NCI-H1092 treated with DMSO at 0.1 percent for 48 hours (cell line): ENCODE measurements around the gene CC2D2A.
"Not testable (repeated sequence)": the region's sequence is repeated elsewhere in the genome, so short reads cannot be mapped to it uniquely, and the experiment has no call there.

Experiments used
- DNase-seq: peaks from one replicate; lab custom pipeline; 2025; lab: John Stamatoyannopoulos, UW

Gene CC2D2A

GRCh38 chr4:15557786-15558550 is 88.3 kb downstream of the CC2D2A start:
- no peak for DNase-seq

GRCh38 chr4:15558561-15558960 is 88.9 kb downstream of the CC2D2A start:
- DNase-seq, result no peak

- DNase-seq, result no peak
These were observed 92.4 kb downstream of the CC2D2A start for GRCh38 chr4:15562114-15562513.

GRCh38 chr4:15562623-15563022 is 92.9 kb downstream of the CC2D2A start:
- no peak for DNase-seq

GRCh38 chr4:15563871-15564270 is 94.2 kb downstream of the CC2D2A start:
- no peak for DNase-seq

- DNase-seq, result no peak
These were observed 99.1 kb downstream of the CC2D2A start for GRCh38 chr4:15568821-15569220.

- no peak for DNase-seq
These were observed 100.1 kb downstream of the CC2D2A start for GRCh38 chr4:15569746-15570145.

- no peak for DNase-seq
These were observed 106.3 kb downstream of the CC2D2A start for GRCh38 chr4:15575966-15576365.

- no peak for DNase-seq
These were observed 107.8 kb downstream of the CC2D2A start for GRCh38 chr4:15577508-15577907.

- no peak for DNase-seq
These were observed 115.1 kb downstream of the CC2D2A start for GRCh38 chr4:15584785-15585184.

- DNase-seq, result no peak
These were observed 115.6 kb downstream of the CC2D2A start for GRCh38 chr4:15585331-15585730.

- no peak for DNase-seq
These were observed 116.4 kb downstream of the CC2D2A start for GRCh38 chr4:15586066-15586465.

- DNase-seq, result no peak
These were observed 118.0 kb downstream of the CC2D2A start for GRCh38 chr4:15587649-15588048.

- no peak for DNase-seq
These were observed 123.1 kb downstream of the CC2D2A start for GRCh38 chr4:15592799-15593198.

- DNase-seq, result no peak
These were observed 129.0 kb downstream of the CC2D2A start for GRCh38 chr4:15598644-15599043.

GRCh38 chr4:15600176-15600575 is 130.5 kb downstream of the CC2D2A start:
- no peak for DNase-seq

GRCh38 chr4:15601862-15602261 is 132.2 kb downstream of the CC2D2A start:
- no peak for DNase-seq

GRCh38 chr4:15605537-15605936 is 135.9 kb downstream of the CC2D2A start:
- no peak for DNase-seq

- DNase-seq, result no peak
These were observed 141.2 kb downstream of the CC2D2A start for GRCh38 chr4:15610855-15611254.

- no peak for DNase-seq
These were observed 142.5 kb downstream of the CC2D2A start for GRCh38 chr4:15612136-15612535.

GRCh38 chr4:15614891-15615290 is 145.2 kb downstream of the CC2D2A start:
- DNase-seq, result not testable (repeated sequence)

GRCh38 chr4:15617407-15617806 is 147.7 kb downstream of the CC2D2A start:
- not testable (repeated sequence) for DNase-seq

- no peak for DNase-seq
These were observed 167.1 kb downstream of the CC2D2A start for GRCh38 chr4:15636818-15637217.

- DNase-seq, result no peak
These were observed 168.7 kb downstream of the CC2D2A start for GRCh38 chr4:15638418-15638817.
